ENCODE data around the gene CCDC63. TPM values are rescaled to one million over a fixed set of nuclear protein-coding genes. Genes with fewer than 3 reads are reported as not detected.
A peak's percentile ranks its signal among the peaks of the same experiment; 100 is the strongest.

The CCDC63 gene
- total and polyA plus RNA-seq, 2 of the 13 experiments (the other 11 are each of a cell fraction or from before 2014, with no cell fraction given): not detected

- TF ChIP-seq ZNF687 (CRISPR knock-in tag; IDR thresholded peaks at IDR 0.05) (peak; percentile 67), KLF12 (CRISPR knock-in tag; IDR thresholded peaks at IDR 0.05; ENCODE audit: borderline replicate concordance) (no peak), NBN (conservative IDR thresholded peaks at IDR 0.05) (no peak), CCDC6 (CRISPR knock-in tag; IDR thresholded peaks at IDR 0.05) (no peak), TCF12 (IDR thresholded peaks at IDR 0.05) (no peak), TCF12 (CRISPR knock-in tag; IDR thresholded peaks at IDR 0.05) (no peak), ZHX1 (CRISPR knock-in tag; IDR thresholded peaks at IDR 0.05; ENCODE audit: low read depth) (no peak), ZBTB7B (CRISPR knock-in tag; IDR thresholded peaks at IDR 0.05) (peak; percentile 40; the same call in 1 of the 2 replicates), ZMYM2 (CRISPR knock-in tag; IDR thresholded peaks at IDR 0.05) (peak; percentile 53; the same call in 1 of the 2 replicates), MAFG (CRISPR knock-in tag; IDR thresholded peaks at IDR 0.05) (no peak), RARA (CRISPR knock-in tag; IDR thresholded peaks at IDR 0.05) (no peak), PRMT3 (CRISPR knock-in tag; IDR thresholded peaks at IDR 0.05; ENCODE audit: borderline replicate concordance, low read depth) (no peak), YEATS4 (CRISPR knock-in tag; IDR thresholded peaks at IDR 0.05; ENCODE audit: borderline replicate concordance) (0 out of 2 replicates have a peak, but pooled peaks have one; percentile 29), KDM5B (CRISPR knock-in tag; IDR thresholded peaks at IDR 0.05; ENCODE audit: borderline replicate concordance) (peak; percentile 52; the same call in 1 of the 2 replicates), HDAC1 (CRISPR knock-in tag; IDR thresholded peaks at IDR 0.05) (0 out of 2 replicates have a peak, but pooled peaks have one; percentile 19), PATZ1 (CRISPR knock-in tag; IDR thresholded peaks at IDR 0.05) (peak; percentile 51), SAP130 (CRISPR knock-in tag; IDR thresholded peaks at IDR 0.05; ENCODE audit: low read depth) (peak; percentile 14; the same call in 1 of the 2 replicates)
Observed at GRCh38 chr12:110846615-110847566, at the start of gene CCDC63 (continued).

Data from HepG2 (cell line).